Measurements from ENCODE around the gene ILDR2.

The ILDR2 gene

GRCh38 chr1:166915042-166915441 lies 60.3 kb downstream of the ILDR2 start:
- H3K36me3 ChIP-seq (ENCODE audit: control insufficient read depth, insufficient read depth, low read length): no peaks in the 10 kb centered on the region
- peaks cover 12% of the 10 kb centered on the region for H3K27me3 ChIP-seq (ENCODE audit: control insufficient read depth, insufficient read depth, low read length)
- no peaks in the 10 kb centered on the region for H3K4me1 ChIP-seq (ENCODE audit: control insufficient read depth, insufficient read depth, low read length)
- no peak overlapping the region for H3K9ac ChIP-seq (ENCODE audit: low read length)
- no peaks in the 10 kb centered on the region for H3K9me3 ChIP-seq (ENCODE audit: control insufficient read depth, low read length)
- H3K4me3 ChIP-seq (ENCODE audit: low read length): no peak overlapping the region

- H3K36me3 ChIP-seq (ENCODE audit: control insufficient read depth, insufficient read depth, low read length): no peaks in the 10 kb centered on the region
Measured at GRCh38 chr1:166914111-166914510, 61.2 kb downstream of the ILDR2 start.

GRCh38 chr1:166911624-166912023 lies 63.7 kb downstream of the ILDR2 start:
- Histone ChIP-seq H3K9ac (ENCODE audit: low read length) (no peak overlapping the region), H3K4me1 (ENCODE audit: control insufficient read depth, insufficient read depth, low read length) (no peaks in the 10 kb centered on the region), H3K36me3 (ENCODE audit: control insufficient read depth, insufficient read depth, low read length) (no peaks in the 10 kb centered on the region), H3K27me3 (ENCODE audit: control insufficient read depth, insufficient read depth, low read length) (no peaks in the 10 kb centered on the region), H3K9me3 (ENCODE audit: control insufficient read depth, low read length) (no peaks in the 10 kb centered on the region), H3K4me3 (ENCODE audit: low read length) (no peak overlapping the region)

More at GRCh38 chr1:166914111-166914510, 61.2 kb downstream of the ILDR2 start:
- no peaks in the 10 kb centered on the region for H3K4me1 ChIP-seq (ENCODE audit: control insufficient read depth, insufficient read depth, low read length)
- H3K9ac ChIP-seq (ENCODE audit: low read length): no peak overlapping the region
- H3K27me3 ChIP-seq (ENCODE audit: control insufficient read depth, insufficient read depth, low read length): peaks cover 5% of the 10 kb centered on the region
- no peak overlapping the region for H3K4me3 ChIP-seq (ENCODE audit: low read length)
- no peaks in the 10 kb centered on the region for H3K9me3 ChIP-seq (ENCODE audit: control insufficient read depth, low read length)

GRCh38 chr1:166910396-166910994 lies 64.8 kb downstream of the ILDR2 start:
- Histone ChIP-seq H3K9ac (ENCODE audit: low read length) (no peak overlapping the region), H3K4me1 (ENCODE audit: control insufficient read depth, insufficient read depth, low read length) (no peaks in the 10 kb centered on the region), H3K4me3 (ENCODE audit: low read length) (no peak overlapping the region), H3K36me3 (ENCODE audit: control insufficient read depth, insufficient read depth, low read length) (no peaks in the 10 kb centered on the region), H3K27me3 (ENCODE audit: control insufficient read depth, insufficient read depth, low read length) (no peaks in the 10 kb centered on the region), H3K9me3 (ENCODE audit: control insufficient read depth, low read length) (no peaks in the 10 kb centered on the region)

GRCh38 chr1:166908942-166909341 lies 66.4 kb downstream of the ILDR2 start:
- Histone ChIP-seq H3K9me3 (ENCODE audit: control insufficient read depth, low read length) (no peaks in the 10 kb centered on the region), H3K4me1 (ENCODE audit: control insufficient read depth, insufficient read depth, low read length) (no peaks in the 10 kb centered on the region), H3K4me3 (ENCODE audit: low read length) (no peak overlapping the region), H3K27me3 (ENCODE audit: control insufficient read depth, insufficient read depth, low read length) (no peaks in the 10 kb centered on the region), H3K36me3 (ENCODE audit: control insufficient read depth, insufficient read depth, low read length) (no peaks in the 10 kb centered on the region), H3K9ac (ENCODE audit: low read length) (no peak overlapping the region)

GRCh38 chr1:166907763-166908162 lies 67.6 kb downstream of the ILDR2 start:
- H3K4me3 ChIP-seq (ENCODE audit: low read length): no peak overlapping the region
- H3K27me3 ChIP-seq (ENCODE audit: control insufficient read depth, insufficient read depth, low read length): no peaks in the 10 kb centered on the region
- no peaks in the 10 kb centered on the region for H3K36me3 ChIP-seq (ENCODE audit: control insufficient read depth, insufficient read depth, low read length)
- H3K9ac ChIP-seq (ENCODE audit: low read length): no peak overlapping the region
- no peaks in the 10 kb centered on the region for H3K4me1 ChIP-seq (ENCODE audit: control insufficient read depth, insufficient read depth, low read length)
- H3K9me3 ChIP-seq (ENCODE audit: control insufficient read depth, low read length): no peaks in the 10 kb centered on the region

- no peak overlapping the region for H3K9ac ChIP-seq (ENCODE audit: low read length)
- H3K4me3 ChIP-seq (ENCODE audit: low read length): no peak overlapping the region
- no peaks in the 10 kb centered on the region for H3K9me3 ChIP-seq (ENCODE audit: control insufficient read depth, low read length)
- no peaks in the 10 kb centered on the region for H3K36me3 ChIP-seq (ENCODE audit: control insufficient read depth, insufficient read depth, low read length)
- no peaks in the 10 kb centered on the region for H3K4me1 ChIP-seq (ENCODE audit: control insufficient read depth, insufficient read depth, low read length)
- H3K27me3 ChIP-seq (ENCODE audit: control insufficient read depth, insufficient read depth, low read length): no peaks in the 10 kb centered on the region
Measured at GRCh38 chr1:166907051-166907450, 68.3 kb downstream of the ILDR2 start.

GRCh38 chr1:166906647-166907046 lies 68.7 kb downstream of the ILDR2 start:
- Histone ChIP-seq H3K9me3 (ENCODE audit: control insufficient read depth, low read length) (no peaks in the 10 kb centered on the region), H3K4me3 (ENCODE audit: low read length) (no peak overlapping the region), H3K36me3 (ENCODE audit: control insufficient read depth, insufficient read depth, low read length) (no peaks in the 10 kb centered on the region), H3K9ac (ENCODE audit: low read length) (no peak overlapping the region), H3K27me3 (ENCODE audit: control insufficient read depth, insufficient read depth, low read length) (no peaks in the 10 kb centered on the region), H3K4me1 (ENCODE audit: control insufficient read depth, insufficient read depth, low read length) (no peaks in the 10 kb centered on the region)

- H3K9ac ChIP-seq (ENCODE audit: low read length): no peak overlapping the region
- no peaks in the 10 kb centered on the region for H3K9me3 ChIP-seq (ENCODE audit: control insufficient read depth, low read length)
- H3K36me3 ChIP-seq (ENCODE audit: control insufficient read depth, insufficient read depth, low read length): no peaks in the 10 kb centered on the region
- no peaks in the 10 kb centered on the region for H3K4me1 ChIP-seq (ENCODE audit: control insufficient read depth, insufficient read depth, low read length)
- H3K27me3 ChIP-seq (ENCODE audit: control insufficient read depth, insufficient read depth, low read length): no peaks in the 10 kb centered on the region
- no peak overlapping the region for H3K4me3 ChIP-seq (ENCODE audit: low read length)
Measured at GRCh38 chr1:166905900-166906299, 69.4 kb downstream of the ILDR2 start.

GRCh38 chr1:166905136-166905535 lies 70.2 kb downstream of the ILDR2 start:
- Histone ChIP-seq H3K9me3 (ENCODE audit: control insufficient read depth, low read length) (no peaks in the 10 kb centered on the region), H3K4me3 (ENCODE audit: low read length) (no peak overlapping the region), H3K4me1 (ENCODE audit: control insufficient read depth, insufficient read depth, low read length) (no peaks in the 10 kb centered on the region), H3K27me3 (ENCODE audit: control insufficient read depth, insufficient read depth, low read length) (no peaks in the 10 kb centered on the region), H3K36me3 (ENCODE audit: control insufficient read depth, insufficient read depth, low read length) (no peaks in the 10 kb centered on the region), H3K9ac (ENCODE audit: low read length) (no peak overlapping the region)

- Histone ChIP-seq H3K4me3 (ENCODE audit: low read length) (no peak overlapping the region), H3K27me3 (ENCODE audit: control insufficient read depth, insufficient read depth, low read length) (no peaks in the 10 kb centered on the region), H3K9ac (ENCODE audit: low read length) (no peak overlapping the region), H3K9me3 (ENCODE audit: control insufficient read depth, low read length) (no peaks in the 10 kb centered on the region), H3K4me1 (ENCODE audit: control insufficient read depth, insufficient read depth, low read length) (no peaks in the 10 kb centered on the region), H3K36me3 (ENCODE audit: control insufficient read depth, insufficient read depth, low read length) (no peaks in the 10 kb centered on the region)
Measured at GRCh38 chr1:166903232-166903631, 72.1 kb downstream of the ILDR2 start.

- Histone ChIP-seq H3K9ac (ENCODE audit: low read length) (no peak overlapping the region), H3K27me3 (ENCODE audit: control insufficient read depth, insufficient read depth, low read length) (no peaks in the 10 kb centered on the region), H3K9me3 (ENCODE audit: control insufficient read depth, low read length) (no peaks in the 10 kb centered on the region), H3K36me3 (ENCODE audit: control insufficient read depth, insufficient read depth, low read length) (no peaks in the 10 kb centered on the region), H3K4me3 (ENCODE audit: low read length) (no peak overlapping the region), H3K4me1 (ENCODE audit: control insufficient read depth, insufficient read depth, low read length) (no peaks in the 10 kb centered on the region)
Measured at GRCh38 chr1:166902279-166902678, 73.1 kb downstream of the ILDR2 start.

- Histone ChIP-seq H3K4me1 (ENCODE audit: control insufficient read depth, insufficient read depth, low read length) (no peaks in the 10 kb centered on the region), H3K9ac (ENCODE audit: low read length) (no peak overlapping the region), H3K4me3 (ENCODE audit: low read length) (no peak overlapping the region), H3K36me3 (ENCODE audit: control insufficient read depth, insufficient read depth, low read length) (no peaks in the 10 kb centered on the region), H3K9me3 (ENCODE audit: control insufficient read depth, low read length) (no peaks in the 10 kb centered on the region), H3K27me3 (ENCODE audit: control insufficient read depth, insufficient read depth, low read length) (no peaks in the 10 kb centered on the region)
Measured at GRCh38 chr1:166900987-166901386, 74.4 kb downstream of the ILDR2 start.

Measured in mucosa of stomach (tissue), 1 donor.